ENCODE data around the gene SPAG16. TPM values are rescaled to one million over a fixed set of nuclear protein-coding genes. Genes with fewer than 3 reads are reported as not detected.

Gene SPAG16
- polyA plus RNA-seq, 1 donor, result 53.7 TPM

- Histone ChIP-seq H3K4me3 (ENCODE audit: low read length) (no peak overlapping the region), H3K4me1 (ENCODE audit: control insufficient read depth, insufficient read depth, low read length) (no peaks in the 10 kb centered on the region), H3K27me3 (ENCODE audit: control insufficient read depth, insufficient read depth, low read length) (no peaks in the 10 kb centered on the region), H3K9me3 (ENCODE audit: control insufficient read depth, low read depth, low read length) (no peaks in the 10 kb centered on the region), H3K36me3 (ENCODE audit: control insufficient read depth, insufficient read depth, low read length) (no peaks in the 10 kb centered on the region), H3K27ac (ENCODE audit: low read length) (no peak overlapping the region)
- WGBS (ENCODE audit: insufficient coverage, low lambda C conversion rate), result no CpG with 5 or more reads among the region's 3 CpGs
- DNase-seq, result no peak
Measured at GRCh38 chr2:214247531-214247930, 963.3 kb downstream of the SPAG16 start.

- no CpG with 5 or more reads among the region's 1 CpG for WGBS (ENCODE audit: insufficient coverage, low lambda C conversion rate)
- no peak overlapping the region for H3K4me3 ChIP-seq (ENCODE audit: low read length)
Measured at GRCh38 chr2:214255046-214255445, 970.8 kb downstream of the SPAG16 start.

GRCh38 chr2:214261683-214262082, 977.4 kb downstream of the SPAG16 start:
- H3K36me3 ChIP-seq (ENCODE audit: control insufficient read depth, insufficient read depth, low read length), result no peaks in the 10 kb centered on the region
- WGBS (ENCODE audit: insufficient coverage, low lambda C conversion rate), result 100% methylated on average over 1 of the region's 1 CpG
- no peaks in the 10 kb centered on the region for H3K9me3 ChIP-seq (ENCODE audit: control insufficient read depth, low read depth, low read length)
- H3K4me3 ChIP-seq (ENCODE audit: low read length), result no peak overlapping the region
- DNase-seq, result no peak
- H3K27me3 ChIP-seq (ENCODE audit: control insufficient read depth, insufficient read depth, low read length), result no peaks in the 10 kb centered on the region
- H3K4me1 ChIP-seq (ENCODE audit: control insufficient read depth, insufficient read depth, low read length), result no peaks in the 10 kb centered on the region
- no peak overlapping the region for H3K27ac ChIP-seq (ENCODE audit: low read length)

More at GRCh38 chr2:214255046-214255445, 970.8 kb downstream of the SPAG16 start:
- Histone ChIP-seq H3K4me1 (ENCODE audit: control insufficient read depth, insufficient read depth, low read length) (no peaks in the 10 kb centered on the region), H3K36me3 (ENCODE audit: control insufficient read depth, insufficient read depth, low read length) (no peaks in the 10 kb centered on the region), H3K9me3 (ENCODE audit: control insufficient read depth, low read depth, low read length) (no peaks in the 10 kb centered on the region), H3K27ac (ENCODE audit: low read length) (no peak overlapping the region), H3K27me3 (ENCODE audit: control insufficient read depth, insufficient read depth, low read length) (no peaks in the 10 kb centered on the region)
- DNase-seq, result no peak

- H3K9me3 ChIP-seq (ENCODE audit: control insufficient read depth, low read depth, low read length), result no peaks in the 10 kb centered on the region
- WGBS (ENCODE audit: insufficient coverage, low lambda C conversion rate), result 60% methylated on average over 1 of the region's 1 CpG
Measured at GRCh38 chr2:214264171-214264570, 979.9 kb downstream of the SPAG16 start.

GRCh38 chr2:214265991-214266489, 981.8 kb downstream of the SPAG16 start:
- Histone ChIP-seq H3K9me3 (ENCODE audit: control insufficient read depth, low read depth, low read length) (no peaks in the 10 kb centered on the region), H3K4me3 (ENCODE audit: low read length) (no peak overlapping the region), H3K27ac (ENCODE audit: low read length) (no peak overlapping the region), H3K27me3 (ENCODE audit: control insufficient read depth, insufficient read depth, low read length) (no peaks in the 10 kb centered on the region), H3K4me1 (ENCODE audit: control insufficient read depth, insufficient read depth, low read length) (no peaks in the 10 kb centered on the region), H3K36me3 (ENCODE audit: control insufficient read depth, insufficient read depth, low read length) (no peaks in the 10 kb centered on the region)
- 79% methylated on average over 2 of the region's 3 CpGs for WGBS (ENCODE audit: insufficient coverage, low lambda C conversion rate)
- DNase-seq, result no peak

More at GRCh38 chr2:214264171-214264570, 979.9 kb downstream of the SPAG16 start:
- no peak for DNase-seq
- no peaks in the 10 kb centered on the region for H3K27me3 ChIP-seq (ENCODE audit: control insufficient read depth, insufficient read depth, low read length)
- H3K27ac ChIP-seq (ENCODE audit: low read length), result no peak overlapping the region
- H3K4me1 ChIP-seq (ENCODE audit: control insufficient read depth, insufficient read depth, low read length), result no peaks in the 10 kb centered on the region
- H3K4me3 ChIP-seq (ENCODE audit: low read length), result no peak overlapping the region
- H3K36me3 ChIP-seq (ENCODE audit: control insufficient read depth, insufficient read depth, low read length), result no peaks in the 10 kb centered on the region

- WGBS (ENCODE audit: insufficient coverage, low lambda C conversion rate), result no CpG with 5 or more reads among the region's 9 CpGs
- H3K27ac ChIP-seq (ENCODE audit: low read length), result no peak overlapping the region
- H3K4me1 ChIP-seq (ENCODE audit: control insufficient read depth, insufficient read depth, low read length), result no peaks in the 10 kb centered on the region
- H3K9me3 ChIP-seq (ENCODE audit: control insufficient read depth, low read depth, low read length), result no peaks in the 10 kb centered on the region
- H3K27me3 ChIP-seq (ENCODE audit: control insufficient read depth, insufficient read depth, low read length), result no peaks in the 10 kb centered on the region
- DNase-seq, result no peak
- H3K36me3 ChIP-seq (ENCODE audit: control insufficient read depth, insufficient read depth, low read length), result no peaks in the 10 kb centered on the region
- no peak overlapping the region for H3K4me3 ChIP-seq (ENCODE audit: low read length)
Measured at GRCh38 chr2:214277880-214278279, 993.6 kb downstream of the SPAG16 start.

- Histone ChIP-seq H3K27ac (ENCODE audit: low read length) (no peak overlapping the region), H3K4me1 (ENCODE audit: control insufficient read depth, insufficient read depth, low read length) (no peaks in the 10 kb centered on the region), H3K4me3 (ENCODE audit: low read length) (no peak overlapping the region), H3K27me3 (ENCODE audit: control insufficient read depth, insufficient read depth, low read length) (no peaks in the 10 kb centered on the region), H3K9me3 (ENCODE audit: control insufficient read depth, low read depth, low read length) (peaks cover 3% of the 10 kb centered on the region), H3K36me3 (ENCODE audit: control insufficient read depth, insufficient read depth, low read length) (no peaks in the 10 kb centered on the region)
- no CpG with 5 or more reads among the region's 3 CpGs for WGBS (ENCODE audit: insufficient coverage, low lambda C conversion rate)
- DNase-seq, result no peak
Measured at GRCh38 chr2:214286011-214286410, 1001.7 kb downstream of the SPAG16 start.

GRCh38 chr2:214293593-214293992, 1009.3 kb downstream of the SPAG16 start:
- no peak overlapping the region for H3K4me3 ChIP-seq (ENCODE audit: low read length)
- peaks cover 12% of the 10 kb centered on the region for H3K9me3 ChIP-seq (ENCODE audit: control insufficient read depth, low read depth, low read length)
- H3K27ac ChIP-seq (ENCODE audit: low read length), result no peak overlapping the region
- DNase-seq, result no peak
- H3K4me1 ChIP-seq (ENCODE audit: control insufficient read depth, insufficient read depth, low read length), result no peaks in the 10 kb centered on the region
- H3K27me3 ChIP-seq (ENCODE audit: control insufficient read depth, insufficient read depth, low read length), result no peaks in the 10 kb centered on the region
- H3K36me3 ChIP-seq (ENCODE audit: control insufficient read depth, insufficient read depth, low read length), result no peaks in the 10 kb centered on the region

GRCh38 chr2:214294426-214294825, 1010.2 kb downstream of the SPAG16 start:
- Histone ChIP-seq H3K27me3 (ENCODE audit: control insufficient read depth, insufficient read depth, low read length) (no peaks in the 10 kb centered on the region), H3K9me3 (ENCODE audit: control insufficient read depth, low read depth, low read length) (peaks cover 12% of the 10 kb centered on the region), H3K4me3 (ENCODE audit: low read length) (no peak overlapping the region), H3K36me3 (ENCODE audit: control insufficient read depth, insufficient read depth, low read length) (no peaks in the 10 kb centered on the region), H3K27ac (ENCODE audit: low read length) (no peak overlapping the region), H3K4me1 (ENCODE audit: control insufficient read depth, insufficient read depth, low read length) (no peaks in the 10 kb centered on the region)
- DNase-seq, result no peak

- WGBS (ENCODE audit: insufficient coverage, low lambda C conversion rate), result 100% methylated on average over 1 of the region's 2 CpGs
- no peaks in the 10 kb centered on the region for H3K4me1 ChIP-seq (ENCODE audit: control insufficient read depth, insufficient read depth, low read length)
Measured at GRCh38 chr2:214297423-214297822, 1013.2 kb downstream of the SPAG16 start.

GRCh38 chr2:214310319-214310718, 1026.1 kb downstream of the SPAG16 start:
- Histone ChIP-seq H3K27me3 (ENCODE audit: control insufficient read depth, insufficient read depth, low read length) (no peaks in the 10 kb centered on the region), H3K4me3 (ENCODE audit: low read length) (no peak overlapping the region), H3K4me1 (ENCODE audit: control insufficient read depth, insufficient read depth, low read length) (no peaks in the 10 kb centered on the region), H3K36me3 (ENCODE audit: control insufficient read depth, insufficient read depth, low read length) (no peaks in the 10 kb centered on the region), H3K9me3 (ENCODE audit: control insufficient read depth, low read depth, low read length) (no peaks in the 10 kb centered on the region), H3K27ac (ENCODE audit: low read length) (no peak overlapping the region)
- DNase-seq, result no peak

More at GRCh38 chr2:214297423-214297822, 1013.2 kb downstream of the SPAG16 start:
- DNase-seq, result no peak
- Histone ChIP-seq H3K27me3 (ENCODE audit: control insufficient read depth, insufficient read depth, low read length) (no peaks in the 10 kb centered on the region), H3K9me3 (ENCODE audit: control insufficient read depth, low read depth, low read length) (peaks cover 3% of the 10 kb centered on the region), H3K4me3 (ENCODE audit: low read length) (no peak overlapping the region), H3K27ac (ENCODE audit: low read length) (no peak overlapping the region), H3K36me3 (ENCODE audit: control insufficient read depth, insufficient read depth, low read length) (no peaks in the 10 kb centered on the region)

All from large intestine (tissue), 3 donors.